GM18907 (cell line): ENCODE measurements around the gene CDH15.

Experiments
- ATAC-seq: cut with Tn5 transposase; IDR thresholded peaks from one replicate; pipeline ENCODE4 v1.9.1; 2021; ENCODE audit warnings: mild to moderate bottlenecking, moderate library complexity; ENCODE audit not compliant: unreplicated experiment

Gene CDH15, protein sequence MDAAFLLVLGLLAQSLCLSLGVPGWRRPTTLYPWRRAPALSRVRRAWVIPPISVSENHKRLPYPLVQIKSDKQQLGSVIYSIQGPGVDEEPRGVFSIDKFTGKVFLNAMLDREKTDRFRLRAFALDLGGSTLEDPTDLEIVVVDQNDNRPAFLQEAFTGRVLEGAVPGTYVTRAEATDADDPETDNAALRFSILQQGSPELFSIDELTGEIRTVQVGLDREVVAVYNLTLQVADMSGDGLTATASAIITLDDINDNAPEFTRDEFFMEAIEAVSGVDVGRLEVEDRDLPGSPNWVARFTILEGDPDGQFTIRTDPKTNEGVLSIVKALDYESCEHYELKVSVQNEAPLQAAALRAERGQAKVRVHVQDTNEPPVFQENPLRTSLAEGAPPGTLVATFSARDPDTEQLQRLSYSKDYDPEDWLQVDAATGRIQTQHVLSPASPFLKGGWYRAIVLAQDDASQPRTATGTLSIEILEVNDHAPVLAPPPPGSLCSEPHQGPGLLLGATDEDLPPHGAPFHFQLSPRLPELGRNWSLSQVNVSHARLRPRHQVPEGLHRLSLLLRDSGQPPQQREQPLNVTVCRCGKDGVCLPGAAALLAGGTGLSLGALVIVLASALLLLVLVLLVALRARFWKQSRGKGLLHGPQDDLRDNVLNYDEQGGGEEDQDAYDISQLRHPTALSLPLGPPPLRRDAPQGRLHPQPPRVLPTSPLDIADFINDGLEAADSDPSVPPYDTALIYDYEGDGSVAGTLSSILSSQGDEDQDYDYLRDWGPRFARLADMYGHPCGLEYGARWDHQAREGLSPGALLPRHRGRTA

DNA sequence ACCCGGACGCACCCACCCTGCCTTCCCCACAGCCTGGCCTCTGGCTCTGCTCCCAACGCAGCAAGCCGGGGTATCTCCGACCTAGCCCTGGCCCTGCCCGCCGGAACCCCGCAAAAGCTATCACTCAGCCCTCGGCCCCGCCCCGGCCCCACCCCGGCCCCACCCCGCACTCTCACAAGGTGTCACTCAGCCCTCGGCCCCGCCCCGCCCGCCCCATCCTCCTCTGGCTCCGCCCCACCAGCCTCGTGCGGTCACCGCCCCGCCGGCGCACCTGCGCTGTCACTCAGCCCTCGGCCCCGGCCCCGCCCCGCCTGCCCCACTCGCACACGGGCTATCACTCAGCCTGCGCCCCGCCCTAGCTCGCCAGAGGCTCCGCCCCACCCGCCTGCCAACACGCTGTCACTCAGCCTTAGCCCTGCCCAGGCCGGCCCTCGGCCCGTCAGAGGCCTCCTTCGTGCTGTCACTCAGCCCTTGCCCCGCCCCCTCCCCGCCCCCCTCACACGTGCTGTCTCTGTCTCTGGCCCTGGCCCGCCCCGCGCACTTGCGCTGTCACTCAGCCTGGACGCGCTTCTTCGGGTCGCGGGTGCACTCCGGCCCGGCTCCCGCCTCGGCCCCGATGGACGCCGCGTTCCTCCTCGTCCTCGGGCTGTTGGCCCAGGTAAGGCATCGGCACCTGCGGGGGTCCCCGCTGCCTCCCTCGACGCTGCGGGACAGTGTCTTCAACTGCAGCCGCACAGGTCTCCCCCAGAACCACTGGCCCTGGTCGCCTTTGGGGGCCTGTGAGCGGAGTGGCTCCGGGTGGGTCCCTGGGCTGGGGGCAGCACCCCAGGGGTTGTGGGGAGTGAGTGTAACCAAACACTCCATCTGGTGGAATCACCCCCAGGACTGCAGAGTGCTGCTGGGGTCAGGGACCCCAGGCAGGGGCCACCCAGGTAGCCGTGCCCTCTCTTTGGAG, at the start of gene CDH15:
TSS of gene CDH15 (plus strand) at position 533 of the 955 bp plus-strand sequence. CDS start at position 617, 84 bp downstream.
- peak; percentile 65 for ATAC-seq

DNA sequence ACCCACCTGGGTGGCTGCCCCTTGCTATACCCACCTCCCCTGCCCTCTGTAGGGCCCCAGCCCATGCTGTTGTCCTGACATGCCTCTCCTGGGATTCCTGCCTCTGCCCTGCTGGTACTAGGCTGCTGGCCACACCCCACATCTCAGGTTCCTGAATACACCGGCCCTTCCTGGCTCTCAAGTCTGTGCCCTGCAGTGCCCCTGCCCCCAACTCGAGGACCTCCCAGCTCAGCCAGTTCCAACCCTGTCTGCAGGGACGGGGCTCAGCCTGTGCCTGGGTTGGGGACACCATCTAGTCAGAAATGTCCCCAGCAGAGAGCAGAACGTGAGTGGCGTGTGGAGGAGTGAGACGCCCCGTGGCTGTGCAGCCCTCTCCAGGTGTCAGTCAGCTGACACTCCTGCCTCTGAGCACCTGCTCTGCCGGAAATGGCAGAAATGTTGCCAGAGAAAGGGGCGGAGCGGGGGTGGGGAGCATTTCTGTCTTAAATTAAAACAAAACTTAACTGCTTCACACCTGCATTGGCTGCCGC, 49.2 kb upstream of the CDH15 start:
- ATAC-seq, result no peak

DNA sequence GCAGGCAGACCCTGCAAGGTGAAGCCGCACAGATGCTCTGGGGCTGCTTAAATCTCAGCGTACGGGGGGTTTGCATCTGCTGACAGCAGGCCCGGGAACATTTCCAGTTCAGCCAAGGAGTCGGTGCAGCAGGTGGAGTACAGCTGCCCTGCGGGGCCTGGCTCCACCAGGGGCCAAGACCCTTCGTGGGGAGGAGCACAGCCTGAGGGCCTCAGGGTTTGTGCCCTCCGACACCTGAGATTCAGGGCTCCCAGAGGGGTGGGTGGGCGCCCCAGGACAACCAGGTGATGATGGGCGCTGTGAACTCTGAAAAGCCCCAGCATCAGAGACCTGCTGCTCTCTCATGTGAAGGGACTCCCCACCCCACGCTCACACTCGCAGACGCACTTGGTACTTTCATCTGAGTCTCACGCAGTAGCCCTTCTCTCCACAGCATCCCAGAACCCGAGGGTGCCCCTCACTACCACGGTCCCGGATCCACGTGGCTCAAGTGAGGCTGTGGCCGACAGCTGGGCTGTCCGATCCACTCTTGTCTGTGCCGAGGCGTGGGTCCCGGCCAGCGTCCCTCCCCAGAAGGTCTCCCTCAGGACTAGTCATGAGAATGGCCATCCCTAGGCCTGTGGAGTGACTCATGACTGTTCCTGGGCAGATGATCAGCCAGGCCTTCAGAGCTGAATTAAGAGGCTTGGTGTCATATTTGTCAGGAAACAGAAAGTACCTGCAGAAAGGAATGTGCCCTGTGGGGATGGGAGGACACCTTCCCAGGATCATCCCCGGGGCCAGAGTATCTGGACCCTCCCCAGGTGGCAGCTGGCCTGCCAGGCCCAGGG, 48.3 kb upstream of the CDH15 start:
- no peak for ATAC-seq

DNA sequence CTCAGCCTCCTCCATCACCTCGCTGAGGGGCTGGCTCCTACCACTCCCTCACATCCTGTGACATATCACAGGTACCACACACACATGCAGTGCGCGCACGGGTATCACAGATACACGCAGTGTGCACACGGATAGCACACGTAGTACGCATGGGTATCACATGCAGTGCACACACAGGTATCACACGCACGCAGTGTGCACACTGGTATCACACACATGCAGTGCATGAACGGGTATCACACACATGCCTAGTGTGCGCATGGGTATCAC, 47.8 kb upstream of the CDH15 start:
- ATAC-seq, result no peak

DNA sequence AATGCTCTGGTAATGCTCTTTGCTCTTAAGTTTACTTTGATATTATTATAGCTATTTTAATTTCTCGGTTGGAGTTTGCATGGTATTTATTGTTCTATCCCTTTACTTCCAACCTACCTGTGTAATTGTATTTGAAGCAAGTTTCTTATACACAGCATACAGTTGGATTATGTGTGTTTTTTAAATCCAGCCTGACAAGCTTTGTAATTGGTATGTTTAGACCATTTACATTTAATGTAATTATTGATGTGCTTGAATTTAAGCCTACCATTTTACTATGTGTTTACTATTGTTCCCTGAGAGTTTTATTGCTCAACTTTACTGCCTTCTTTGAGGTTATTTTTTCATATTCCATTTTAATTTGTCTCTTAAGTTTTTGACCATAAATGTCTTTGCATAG, 42.2 kb upstream of the CDH15 start:
- ATAC-seq, result no peak

DNA sequence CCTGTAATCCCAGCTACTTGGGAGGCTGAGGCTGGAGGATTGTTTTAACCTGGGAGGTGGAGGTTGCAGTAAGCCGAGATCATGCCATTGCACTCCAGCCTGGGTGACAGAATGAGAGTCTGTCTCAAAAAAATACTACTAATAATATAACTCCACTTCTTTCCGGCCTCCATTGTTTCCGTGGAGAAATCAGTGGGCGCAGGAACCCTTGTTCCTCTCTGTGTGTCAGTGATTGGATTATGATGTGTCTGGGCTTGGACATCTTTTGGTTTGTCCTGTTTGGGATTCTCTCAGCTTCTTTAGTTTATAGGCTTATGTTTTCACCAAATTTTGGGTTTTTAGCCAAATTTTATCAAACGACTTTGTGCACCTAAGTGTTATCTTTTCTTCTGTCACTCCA, 41.1 kb upstream of the CDH15 start:
- no peak for ATAC-seq

DNA sequence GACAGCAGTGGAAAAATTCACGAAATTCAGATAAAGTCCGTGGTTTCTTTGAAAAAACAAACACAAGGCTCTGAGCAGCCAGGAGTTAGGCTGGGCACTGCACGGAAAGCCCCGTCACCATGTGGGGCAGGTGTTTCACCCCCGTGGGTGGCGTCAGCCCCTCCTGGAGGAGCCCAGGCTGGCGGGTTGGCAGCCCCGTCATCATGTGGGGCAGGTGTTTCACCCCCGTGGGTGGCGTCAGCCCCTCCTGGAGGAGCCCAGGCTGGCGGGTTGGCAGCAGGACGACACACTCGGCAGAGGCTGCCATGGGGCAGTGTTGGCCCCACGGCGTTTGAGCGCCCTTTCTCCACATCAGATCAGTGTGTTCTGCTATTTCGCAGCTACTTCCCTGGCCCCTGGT, 39.8 kb upstream of the CDH15 start:
- ATAC-seq, result no peak

DNA sequence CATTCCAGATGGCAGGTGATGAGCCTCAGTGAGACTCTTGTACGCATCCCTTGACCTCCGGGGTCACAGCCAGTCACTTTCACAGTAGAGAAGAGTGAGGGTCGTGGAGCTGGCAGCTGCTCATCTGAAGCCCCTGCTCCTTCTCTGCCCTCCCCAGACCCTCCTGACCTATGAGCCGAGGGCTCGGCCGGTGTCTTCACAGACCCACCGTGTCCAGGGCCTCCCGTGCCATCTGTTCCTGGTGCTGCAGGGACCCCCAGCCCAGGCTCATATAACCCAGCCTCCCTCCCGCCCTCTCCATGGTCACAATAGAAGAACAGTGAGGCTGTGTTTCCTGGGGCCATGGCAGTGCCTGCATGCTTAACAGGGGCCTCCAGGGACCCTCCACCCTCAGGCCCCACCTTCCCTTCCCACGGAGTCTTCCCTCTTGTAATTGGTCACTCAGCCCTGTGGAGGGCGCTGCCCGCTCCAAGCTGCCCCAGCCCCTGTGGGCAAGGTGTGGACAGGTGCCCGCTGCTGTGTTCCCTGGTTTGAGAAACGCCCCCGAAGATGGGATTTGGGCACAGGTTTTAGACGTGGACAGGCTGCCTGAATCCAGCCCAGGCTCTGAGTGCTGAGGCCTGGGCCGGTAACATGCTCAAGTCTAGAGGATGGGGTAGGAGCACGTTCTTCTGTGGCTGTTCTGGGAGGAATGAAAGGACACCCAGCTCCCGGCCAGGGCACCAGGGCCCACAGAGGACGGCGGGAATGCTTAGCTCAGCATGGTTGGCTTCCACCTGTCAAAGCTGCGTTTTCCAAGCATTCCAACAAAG, 39.1 kb upstream of the CDH15 start:
- no peak for ATAC-seq

DNA sequence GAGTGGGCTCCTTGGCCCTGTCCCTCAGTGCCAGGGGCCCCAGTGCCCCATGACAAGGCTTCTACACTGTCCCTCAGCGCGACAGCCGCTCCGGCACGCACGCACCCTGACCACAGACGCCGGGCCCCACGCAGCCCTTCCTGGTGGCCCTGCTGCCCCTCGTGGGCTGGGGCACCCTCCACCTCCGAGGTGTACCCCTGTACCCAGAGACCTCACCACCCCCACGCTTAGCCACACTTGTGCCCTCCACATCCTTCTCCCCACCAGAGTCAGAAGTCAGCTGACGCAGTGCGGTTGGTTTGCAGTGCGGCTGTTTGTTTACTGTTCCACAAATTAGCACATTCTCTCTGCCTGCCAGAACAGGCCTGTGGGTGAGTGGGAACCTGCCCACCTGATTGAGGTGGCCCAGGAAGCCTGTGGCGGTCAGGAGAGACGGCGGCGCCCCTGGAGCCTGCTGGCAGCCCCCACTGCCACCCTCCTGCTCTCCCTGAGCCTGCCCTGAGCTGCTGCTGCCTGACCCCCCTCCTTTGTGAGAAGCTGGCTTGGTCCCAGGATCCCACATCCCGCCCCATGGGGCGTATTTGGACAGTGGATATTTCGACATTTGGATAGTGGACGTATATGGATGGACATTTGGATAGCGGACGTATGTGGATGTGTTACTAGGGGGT, 38.0 kb upstream of the CDH15 start:
- ATAC-seq, result no peak

DNA sequence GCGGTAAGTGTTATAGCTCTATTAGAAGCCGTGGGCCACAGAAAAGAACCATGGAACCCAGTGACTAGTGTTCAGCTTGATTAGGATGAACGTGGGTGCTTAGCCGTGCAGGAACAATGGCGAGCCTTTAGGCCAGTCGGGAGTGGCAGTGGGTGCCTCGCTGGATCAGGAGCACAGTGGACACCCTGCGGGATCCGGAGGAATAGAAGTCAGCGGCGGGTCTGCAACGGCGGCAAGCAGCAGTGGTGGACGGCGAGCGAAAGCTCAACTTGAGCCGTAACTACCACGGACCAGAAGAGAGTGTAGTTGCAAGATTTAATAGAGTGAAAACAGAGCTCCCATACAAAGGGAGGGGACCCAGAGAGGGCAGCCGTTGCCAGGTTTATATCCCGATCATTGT, 37.3 kb upstream of the CDH15 start:
- no peak for ATAC-seq

DNA sequence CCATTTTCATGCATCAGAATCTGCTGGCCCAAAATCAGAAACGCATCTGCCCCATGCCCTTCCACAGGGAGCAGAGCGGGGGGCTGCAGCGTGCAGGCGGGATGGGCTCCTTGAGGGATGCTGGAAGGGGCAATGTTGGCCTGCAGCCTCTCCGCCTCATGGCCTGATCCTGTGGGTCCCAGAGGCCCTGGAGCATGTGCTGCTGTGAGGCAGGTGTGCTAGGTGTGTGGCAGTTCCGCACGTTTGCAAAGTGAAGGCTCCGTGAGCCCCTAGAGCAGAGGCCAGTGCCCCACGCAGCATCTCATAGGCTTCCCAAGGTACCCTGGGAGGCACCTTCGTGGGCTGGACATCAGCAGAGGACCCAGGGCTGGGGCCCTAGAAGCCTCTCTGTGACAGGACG, 36.4 kb upstream of the CDH15 start:
- no peak for ATAC-seq

DNA sequence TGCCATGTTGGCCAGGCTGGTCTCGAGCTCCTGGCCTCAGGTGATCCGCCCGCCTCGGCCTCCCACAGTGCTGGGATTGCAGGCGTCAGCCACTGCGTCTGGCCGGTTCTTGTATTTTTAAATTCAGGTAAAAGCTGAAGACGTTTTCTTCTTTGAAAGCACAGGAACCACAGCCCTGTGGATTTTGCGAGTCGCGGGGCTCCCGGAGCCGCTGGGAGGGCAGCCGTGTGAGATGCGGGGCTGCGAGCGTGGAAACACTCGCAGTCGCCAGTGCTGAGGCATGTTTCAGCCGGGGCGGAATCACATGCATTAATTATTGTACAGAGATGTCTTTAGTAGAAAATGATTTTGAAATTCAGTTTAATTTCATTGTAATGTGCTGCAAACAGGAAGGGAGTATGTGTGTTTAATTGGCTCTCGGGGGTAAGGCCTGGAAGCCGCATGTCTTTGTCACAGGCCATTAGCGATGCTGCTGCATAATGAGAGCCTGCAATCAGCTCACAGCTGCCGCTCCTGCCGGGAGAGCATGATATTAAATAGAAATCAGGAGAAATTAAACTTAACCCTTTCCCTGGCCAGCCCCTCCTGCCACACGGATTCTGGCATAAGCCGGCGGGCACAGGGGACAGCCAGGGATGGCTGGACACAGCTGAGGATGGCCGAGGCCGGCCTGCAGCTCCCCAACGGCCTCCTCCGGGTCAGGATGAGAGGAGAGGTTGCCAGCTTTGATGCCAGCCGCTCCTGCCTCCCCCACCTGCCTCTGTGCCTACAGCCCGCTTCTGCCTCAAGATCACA, 35.4 kb upstream of the CDH15 start:
- ATAC-seq, result no peak

DNA sequence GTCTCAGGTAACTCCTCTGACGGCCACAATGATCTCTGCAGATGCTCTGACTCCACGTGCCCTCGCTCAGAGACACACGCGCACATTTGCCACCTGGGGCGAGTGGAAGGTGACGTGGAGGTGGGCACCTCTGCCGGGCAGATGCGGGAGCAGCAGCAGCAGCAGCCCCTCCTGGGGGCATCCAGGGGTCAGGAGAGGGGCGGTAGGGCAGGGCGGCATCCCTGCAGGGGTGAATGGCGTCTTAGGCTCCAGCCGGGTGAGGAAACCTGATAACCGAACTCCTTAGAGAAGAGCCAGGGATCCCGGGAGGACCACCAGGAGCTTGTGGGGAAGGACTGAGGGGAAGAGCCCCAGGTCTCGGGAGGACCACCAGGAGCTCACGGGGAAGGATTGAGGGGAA, 34.6 kb upstream of the CDH15 start:
- no peak for ATAC-seq

DNA sequence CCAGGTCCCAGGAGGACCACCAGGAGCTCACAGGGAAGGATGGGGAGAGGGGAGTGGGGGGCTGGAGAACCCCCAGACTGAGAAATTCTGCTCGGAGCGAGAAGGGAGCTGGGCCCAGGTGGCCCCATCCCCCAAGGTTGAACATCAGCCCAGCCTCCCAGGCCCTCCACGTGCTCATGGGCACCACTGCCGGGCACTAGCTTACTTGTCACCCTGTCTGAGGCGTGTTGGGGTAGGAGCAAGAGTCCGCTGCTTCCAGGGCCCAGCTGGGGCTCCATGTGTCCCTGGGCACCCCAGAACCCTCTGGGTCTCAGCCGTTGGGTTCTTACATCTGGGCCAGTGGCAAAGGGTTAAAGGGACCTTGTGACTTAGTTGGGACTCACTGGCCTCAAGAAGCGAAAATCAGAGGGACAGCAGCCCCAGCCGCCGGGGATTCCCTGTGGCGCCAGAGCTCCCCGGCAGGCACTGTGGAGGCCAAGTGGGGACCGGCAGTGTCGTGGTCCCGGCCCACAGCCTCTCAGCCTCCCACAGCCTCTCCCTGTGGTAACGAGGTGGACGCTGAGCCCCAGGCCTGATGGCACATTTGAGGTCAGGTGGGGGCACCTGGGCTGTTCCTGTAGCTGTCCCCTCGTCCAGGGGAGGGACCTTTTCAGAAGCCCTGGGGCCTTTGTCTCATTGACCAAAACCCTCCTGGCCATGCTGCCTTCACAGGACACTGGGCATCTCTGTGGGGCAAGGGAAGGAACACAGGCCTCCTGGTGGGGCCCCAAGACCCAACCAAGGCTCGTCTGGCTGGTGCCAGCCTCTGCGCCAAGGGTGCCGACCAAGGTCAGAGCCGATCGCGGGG, 33.7 kb upstream of the CDH15 start:
- no peak for ATAC-seq

DNA sequence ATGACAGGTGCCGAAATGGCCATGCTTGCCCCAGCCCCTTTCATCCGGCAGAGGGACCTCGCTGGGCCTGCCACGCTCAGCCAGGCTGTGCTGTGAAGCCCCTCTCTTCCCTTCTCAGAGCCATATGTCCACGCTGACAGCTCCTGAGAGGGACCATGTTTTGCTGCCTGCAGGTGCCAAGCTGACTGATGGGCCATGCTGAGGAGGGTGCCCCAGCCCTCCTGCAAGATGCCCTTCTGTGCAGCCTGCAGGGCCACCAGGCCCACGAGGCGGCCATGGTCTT, 33.1 kb upstream of the CDH15 start:
- no peak for ATAC-seq

DNA sequence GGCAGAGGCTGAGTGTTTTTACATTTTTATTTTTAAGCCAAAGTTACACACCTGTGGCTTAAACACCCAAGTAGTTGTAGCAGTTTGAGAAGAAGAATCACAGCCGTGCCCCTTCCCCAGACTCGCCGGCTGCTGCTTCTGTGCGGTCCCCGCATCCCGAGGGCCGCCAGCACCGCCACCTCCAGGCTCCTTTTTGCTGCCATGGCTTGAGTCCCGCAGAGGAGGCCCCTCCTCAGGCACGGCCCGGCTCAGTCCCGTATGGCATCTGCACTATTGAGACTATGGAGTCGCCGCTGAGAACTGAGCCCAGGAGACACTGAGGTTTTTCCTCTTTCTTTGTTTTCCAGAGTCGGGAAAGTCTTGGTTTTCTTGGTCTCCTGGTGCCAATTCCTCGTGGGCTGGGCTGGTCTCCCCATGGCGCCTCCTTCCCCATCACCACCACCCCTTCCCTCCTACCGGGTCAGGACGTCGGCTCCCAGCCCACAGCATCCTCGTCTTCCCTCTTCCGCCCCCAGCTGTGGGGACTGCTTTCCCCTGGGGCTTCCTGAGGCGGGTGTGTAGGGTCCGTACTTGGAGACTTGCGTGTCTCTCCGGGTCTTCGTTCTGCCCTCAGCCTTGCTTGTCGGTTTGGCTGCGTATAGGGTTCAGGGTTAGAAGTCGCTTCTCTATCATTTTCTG, 32.6 kb upstream of the CDH15 start:
- no peak for ATAC-seq

DNA sequence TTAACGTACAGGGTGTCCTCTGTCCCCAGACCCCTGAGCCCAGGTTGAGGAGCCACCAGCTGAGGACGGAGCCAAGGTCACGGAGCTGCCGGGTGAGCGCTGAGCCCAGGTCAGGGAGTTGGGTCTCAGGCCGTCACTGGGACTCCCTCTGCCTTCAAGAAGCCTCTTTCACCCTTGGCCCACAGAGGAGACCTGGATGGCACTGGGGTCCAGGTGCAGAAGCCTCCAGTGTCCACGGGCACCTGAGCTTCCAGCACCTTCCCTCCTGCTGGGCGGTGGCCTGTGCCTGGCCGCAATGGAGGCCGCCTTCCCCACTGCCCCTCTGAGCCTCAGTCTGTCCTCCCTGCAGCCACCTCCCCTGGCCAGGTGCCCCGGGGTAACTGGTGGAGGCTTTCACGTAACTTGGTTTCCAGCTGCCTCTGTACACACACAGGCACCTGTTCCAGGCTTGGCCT, 31.6 kb upstream of the CDH15 start:
- no peak for ATAC-seq
